Measurements from ENCODE around the gene PPARA.

DNA sequence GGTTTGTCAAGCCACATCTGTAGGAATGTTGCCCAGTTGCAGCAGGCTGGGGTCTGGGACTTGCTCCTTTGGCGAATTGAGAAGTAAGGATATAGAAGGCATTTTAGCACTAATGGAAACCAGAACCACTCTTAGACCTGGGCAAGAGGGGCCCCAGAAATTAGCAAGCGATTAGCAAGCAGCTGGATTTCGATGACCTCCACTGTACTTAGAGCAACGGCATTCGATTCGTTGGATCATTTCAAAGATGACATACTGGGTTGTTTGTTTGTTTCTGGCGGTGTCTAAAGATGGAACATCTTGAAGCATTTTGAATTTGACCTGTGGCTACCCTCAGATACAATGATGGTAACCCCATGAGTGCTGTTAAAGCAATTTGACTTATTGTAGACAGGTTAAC lies 100.9 kb downstream of the PPARA start:
- TF ChIP-seq SIN3A (IDR thresholded peaks at IDR 0.05; ENCODE audit: borderline replicate concordance, insufficient read depth, low read depth, low read length) = no peak
- TF ChIP-seq, protein P1, sequence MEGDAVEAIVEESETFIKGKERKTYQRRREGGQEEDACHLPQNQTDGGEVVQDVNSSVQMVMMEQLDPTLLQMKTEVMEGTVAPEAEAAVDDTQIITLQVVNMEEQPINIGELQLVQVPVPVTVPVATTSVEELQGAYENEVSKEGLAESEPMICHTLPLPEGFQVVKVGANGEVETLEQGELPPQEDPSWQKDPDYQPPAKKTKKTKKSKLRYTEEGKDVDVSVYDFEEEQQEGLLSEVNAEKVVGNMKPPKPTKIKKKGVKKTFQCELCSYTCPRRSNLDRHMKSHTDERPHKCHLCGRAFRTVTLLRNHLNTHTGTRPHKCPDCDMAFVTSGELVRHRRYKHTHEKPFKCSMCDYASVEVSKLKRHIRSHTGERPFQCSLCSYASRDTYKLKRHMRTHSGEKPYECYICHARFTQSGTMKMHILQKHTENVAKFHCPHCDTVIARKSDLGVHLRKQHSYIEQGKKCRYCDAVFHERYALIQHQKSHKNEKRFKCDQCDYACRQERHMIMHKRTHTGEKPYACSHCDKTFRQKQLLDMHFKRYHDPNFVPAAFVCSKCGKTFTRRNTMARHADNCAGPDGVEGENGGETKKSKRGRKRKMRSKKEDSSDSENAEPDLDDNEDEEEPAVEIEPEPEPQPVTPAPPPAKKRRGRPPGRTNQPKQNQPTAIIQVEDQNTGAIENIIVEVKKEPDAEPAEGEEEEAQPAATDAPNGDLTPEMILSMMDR (IDR thresholded peaks at IDR 0.05) = no peak
- no peak for TF ChIP-seq POLR2AphosphoS5 (IDR thresholded peaks at IDR 0.05; ENCODE audit: low read depth, low read length)
- TF ChIP-seq, protein P2, sequence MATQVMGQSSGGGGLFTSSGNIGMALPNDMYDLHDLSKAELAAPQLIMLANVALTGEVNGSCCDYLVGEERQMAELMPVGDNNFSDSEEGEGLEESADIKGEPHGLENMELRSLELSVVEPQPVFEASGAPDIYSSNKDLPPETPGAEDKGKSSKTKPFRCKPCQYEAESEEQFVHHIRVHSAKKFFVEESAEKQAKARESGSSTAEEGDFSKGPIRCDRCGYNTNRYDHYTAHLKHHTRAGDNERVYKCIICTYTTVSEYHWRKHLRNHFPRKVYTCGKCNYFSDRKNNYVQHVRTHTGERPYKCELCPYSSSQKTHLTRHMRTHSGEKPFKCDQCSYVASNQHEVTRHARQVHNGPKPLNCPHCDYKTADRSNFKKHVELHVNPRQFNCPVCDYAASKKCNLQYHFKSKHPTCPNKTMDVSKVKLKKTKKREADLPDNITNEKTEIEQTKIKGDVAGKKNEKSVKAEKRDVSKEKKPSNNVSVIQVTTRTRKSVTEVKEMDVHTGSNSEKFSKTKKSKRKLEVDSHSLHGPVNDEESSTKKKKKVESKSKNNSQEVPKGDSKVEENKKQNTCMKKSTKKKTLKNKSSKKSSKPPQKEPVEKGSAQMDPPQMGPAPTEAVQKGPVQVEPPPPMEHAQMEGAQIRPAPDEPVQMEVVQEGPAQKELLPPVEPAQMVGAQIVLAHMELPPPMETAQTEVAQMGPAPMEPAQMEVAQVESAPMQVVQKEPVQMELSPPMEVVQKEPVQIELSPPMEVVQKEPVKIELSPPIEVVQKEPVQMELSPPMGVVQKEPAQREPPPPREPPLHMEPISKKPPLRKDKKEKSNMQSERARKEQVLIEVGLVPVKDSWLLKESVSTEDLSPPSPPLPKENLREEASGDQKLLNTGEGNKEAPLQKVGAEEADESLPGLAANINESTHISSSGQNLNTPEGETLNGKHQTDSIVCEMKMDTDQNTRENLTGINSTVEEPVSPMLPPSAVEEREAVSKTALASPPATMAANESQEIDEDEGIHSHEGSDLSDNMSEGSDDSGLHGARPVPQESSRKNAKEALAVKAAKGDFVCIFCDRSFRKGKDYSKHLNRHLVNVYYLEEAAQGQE (IDR thresholded peaks at IDR 0.05; ENCODE audit: insufficient read depth in 1 of 2, low read depth in 2 of 2, low read length in 1 of 2) = no peak
- TF ChIP-seq TCF7L2 (IDR thresholded peaks at IDR 0.05; ENCODE audit: low read depth, low read length) = no peak

All from Panc1 (cell line).